IMR-90 (cell line): ENCODE results near the gene HORMAD1. TPM values are rescaled to one million over a fixed set of nuclear protein-coding genes. Genes with fewer than 3 reads are reported as not detected.

ENCODE experiments used
- ATAC-seq: fragments of 200-7000 bp; cut with Tn5 transposase; 2 replicates; pipeline ENCODE4 v1.9.1; 2020; ENCODE audit warnings: low read depth, mild to moderate bottlenecking, moderate library complexity
- BruUV-seq: library from RNA; stranded (reverse); fragments of 400-500 nt; replicated peaks from 2 replicates; lab custom pipeline; 2021; lab: Mats Ljungman, UMichigan
- CTCF ChIA-PET: fragments of 300-600 bp; formaldehyde crosslinking; extraction: SDS; loops from one replicate; lab custom pipeline; 2021; ENCODE audit warnings: antibody characterized with exemption; lab: Yijun Ruan, JAX
- POLR2A ChIA-PET: fragments of 300-600 bp; sonication (Branson Sonifier 250); formaldehyde crosslinking; loops from one replicate; lab custom pipeline; 2022; ENCODE audit warnings: antibody characterized with exemption; ENCODE audit not compliant: unreplicated experiment; lab: Charles Lee
- DNase-seq: peaks from one replicate; pipeline ENCODE4 v3.0.0; 2013
- H2AFZ ChIP-seq: replicated peaks from 2 replicates; pipeline ENCODE3; 2013; ENCODE audit warnings: low read length, mild to moderate bottlenecking; ENCODE audit not compliant: poor library complexity
- H2AK5ac ChIP-seq: 2 replicates; pipeline ENCODE4 v1.6.1; 2013; ENCODE audit warnings: low read depth, low read length, inconsistent platforms
- H2AK9ac ChIP-seq: replicated peaks from 2 replicates; pipeline ENCODE3; 2013; ENCODE audit warnings: mild to moderate bottlenecking, low read depth, low read length, moderate library complexity; ENCODE audit not compliant: poor library complexity
- H2BK120ac ChIP-seq: 2 replicates; pipeline ENCODE4 v1.6.1; 2013; ENCODE audit warnings: low read depth, low read length, inconsistent platforms
- H2BK15ac ChIP-seq: 3 replicates; pipeline ENCODE4 v1.6.1; 2013; ENCODE audit warnings: low read depth, low read length, inconsistent platforms
- H2BK20ac ChIP-seq: 2 replicates; pipeline ENCODE4 v1.6.1; 2013; ENCODE audit warnings: low read depth, mild to moderate bottlenecking, inconsistent platforms, low read length, moderate library complexity
- H2BK5ac ChIP-seq: 2 replicates; pipeline ENCODE4 v1.6.1; 2013; ENCODE audit warnings: mild to moderate bottlenecking, low read depth, low read length, inconsistent platforms; ENCODE audit not compliant: poor library complexity, severe bottlenecking
- H3K14ac ChIP-seq: replicated peaks from 2 replicates; pipeline ENCODE4 v1.6.1; 2013; ENCODE audit warnings: low read depth, low read length, inconsistent platforms
- H3K18ac ChIP-seq: 2 replicates; pipeline ENCODE4 v1.6.1; 2013; ENCODE audit warnings: low read depth, low read length, control low read depth
- H3K23ac ChIP-seq: 2 replicates; pipeline ENCODE4 v1.6.1; 2013; ENCODE audit warnings: low read depth, low read length, inconsistent platforms
- H3K27ac ChIP-seq: 2 replicates; pipeline ENCODE4 v1.5.1; 2013; ENCODE audit warnings: mild to moderate bottlenecking, control low read depth, low read length; ENCODE audit not compliant: insufficient read depth
- H3K27me3 ChIP-seq: 2 replicates; pipeline ENCODE4 v1.6.1; 2013; ENCODE audit warnings: low read length; ENCODE audit not compliant: control insufficient read depth, insufficient read depth
- H3K36me3 ChIP-seq: 2 replicates; pipeline ENCODE4 v1.6.1; 2013; ENCODE audit warnings: low read length, mixed read lengths; ENCODE audit not compliant: control insufficient read depth, insufficient read depth
- H3K4ac ChIP-seq: 2 replicates; pipeline ENCODE4 v1.6.1; 2013; ENCODE audit warnings: low read depth, low read length, inconsistent platforms
- H3K4me1 ChIP-seq: 2 replicates; pipeline ENCODE4 v1.6.1; 2013; ENCODE audit warnings: low read length, mixed read lengths; ENCODE audit not compliant: control insufficient read depth, insufficient read depth
- H3K4me2 ChIP-seq: 2 replicates; pipeline ENCODE4 v1.6.1; 2013; ENCODE audit warnings: low read depth, mild to moderate bottlenecking, control low read depth, low read length, moderate library complexity
- H3K4me3 ChIP-seq: 2 replicates; pipeline ENCODE4 v1.5.1; 2013; ENCODE audit warnings: low read depth, mild to moderate bottlenecking, control low read depth, low read length, moderate library complexity; ENCODE audit not compliant: insufficient read depth
- H3K56ac ChIP-seq: 2 replicates; pipeline ENCODE4 v1.6.1; 2013; ENCODE audit warnings: low read length, inconsistent platforms; ENCODE audit not compliant: insufficient read depth; ENCODE audit errors: extremely low read depth
- H3K79me1 ChIP-seq, 2 experiments: 2 replicates each; pipeline ENCODE4 v1.6.1; 2013; ENCODE audit warnings: low read length in 2 of 2, inconsistent platforms in 1 of 2, low read depth in 1 of 2
- H3K9ac ChIP-seq: 2 replicates; pipeline ENCODE4 v1.6.1; 2013; ENCODE audit warnings: low read depth, low read length, control low read depth
- H3K9me1 ChIP-seq: 2 replicates; pipeline ENCODE4 v1.6.1; 2013; ENCODE audit warnings: low read length, inconsistent platforms; ENCODE audit not compliant: insufficient read depth
- H3K9me3 ChIP-seq: 2 replicates; pipeline ENCODE4 v1.6.1; 2013; ENCODE audit warnings: low read length; ENCODE audit not compliant: control insufficient read depth, insufficient read depth
- H4K20me1 ChIP-seq: 2 replicates; pipeline ENCODE4 v1.6.1; 2013; ENCODE audit warnings: low read length, inconsistent platforms; ENCODE audit not compliant: insufficient read depth
- H4K5ac ChIP-seq: 2 replicates; pipeline ENCODE4 v1.6.1; 2013; ENCODE audit warnings: mild to moderate bottlenecking, low read depth, low read length, control low read depth
- H4K8ac ChIP-seq, 2 experiments: 2 replicates each; pipeline ENCODE4 v1.6.1; 2013; ENCODE audit warnings: low read depth in 2 of 2, low read length in 2 of 2, control low read depth in 1 of 2, inconsistent platforms in 1 of 2
- H4K91ac ChIP-seq: 2 replicates; pipeline ENCODE4 v1.6.1; 2013; ENCODE audit warnings: low read depth, low read length, inconsistent platforms; ENCODE audit not compliant: insufficient read depth
- BHLHE40 ChIP-seq: fragments of 150-350 bp; IDR thresholded peaks from 2 replicates; pipeline ENCODE4 v1.6.1; 2016; ENCODE audit warnings: mild to moderate bottlenecking, low read depth, low read length
- CEBPB ChIP-seq: IDR thresholded peaks from 2 replicates; pipeline ENCODE4 v1.6.1; 2012; ENCODE audit warnings: low read depth, low read length, improper control_type of control experiment
- CHD1 ChIP-seq: IDR thresholded peaks from 2 replicates; pipeline ENCODE4 v1.6.1; 2012; ENCODE audit warnings: low read depth, low read length, improper control_type of control experiment
- CTCF ChIP-seq: conservative IDR thresholded peaks from 2 replicates; pipeline ENCODE4 v1.5.1; 2012; ENCODE audit warnings: mild to moderate bottlenecking, low read depth, low read length, improper control_type of control experiment
- FOS ChIP-seq: fragments of 150-350 bp; IDR thresholded peaks from 2 replicates; pipeline ENCODE4 v1.6.1; 2016; ENCODE audit warnings: low read depth, low read length
- MAFK ChIP-seq: IDR thresholded peaks from 2 replicates; pipeline ENCODE4 v1.6.1; 2012; ENCODE audit warnings: low read depth, low read length, improper control_type of control experiment
- MAZ ChIP-seq: IDR thresholded peaks from 2 replicates; pipeline ENCODE4 v1.6.1; 2012; ENCODE audit warnings: low read depth, mild to moderate bottlenecking, low read length, improper control_type of control experiment, moderate library complexity, borderline replicate concordance
- MXI1 ChIP-seq: IDR thresholded peaks from 2 replicates; pipeline ENCODE4 v1.6.1; 2012; ENCODE audit warnings: low read depth, mild to moderate bottlenecking, low read length, moderate library complexity, borderline replicate concordance
- NFE2L2 ChIP-seq: fragments of 150-350 bp; IDR thresholded peaks from 2 replicates; pipeline ENCODE4 v1.6.1; 2016; ENCODE audit warnings: low read depth, mild to moderate bottlenecking, low read length
- RAD21 ChIP-seq: IDR thresholded peaks from 2 replicates; pipeline ENCODE4 v1.6.1; 2012; ENCODE audit warnings: low read length, improper control_type of control experiment
- RCOR1 ChIP-seq: IDR thresholded peaks from 2 replicates; pipeline ENCODE4 v1.6.1; 2012; ENCODE audit warnings: mild to moderate bottlenecking, low read length, improper control_type of control experiment; ENCODE audit not compliant: insufficient replicate concordance
- RFX5 ChIP-seq: IDR thresholded peaks from 2 replicates; pipeline ENCODE4 v1.8.0; 2012; ENCODE audit warnings: low read depth, mild to moderate bottlenecking, low read length, moderate library complexity
- SMC3 ChIP-seq: fragments of 150-350 bp; IDR thresholded peaks from 2 replicates; pipeline ENCODE4 v1.6.1; 2016; ENCODE audit warnings: low read depth, mild to moderate bottlenecking, antibody characterized with exemption, low read length, moderate library complexity
- USF2 ChIP-seq: fragments of 150-350 bp; IDR thresholded peaks from 2 replicates; pipeline ENCODE4 v1.6.1; 2017; ENCODE audit warnings: mild to moderate bottlenecking, antibody characterized with exemption, low read length, low read depth
- WGBS, 2 experiments: methylation state at CpG; one replicate each; pipeline versions ENCODE4 v1.1.5 to v1.1.7; 2013; ENCODE audit warnings: missing lambda C conversion rate in 2 of 2; ENCODE audit not compliant: insufficient read length in 1 of 2; ENCODE audit errors: extremely low coverage in 2 of 2; 5-methylcytosine and 5-hydroxymethylcytosine counted together
- dilution Hi-C: fragments of 300-500 bp; cut with HindIII; formaldehyde crosslinking; loops from one replicate; pipeline ENCODE4 v1.14.3; 2018; ENCODE audit warnings: low sequenced_read_pairs; ENCODE audit not compliant: unreplicated experiment
- in situ Hi-C: fragments of 300-500 bp; cut with MboI; formaldehyde crosslinking; loops from 3 replicates; pipeline ENCODE4 v1.14.3; 2019; ENCODE audit warnings: low sequenced_read_pairs, inconsistent platforms, mixed read lengths
- intact Hi-C: fragments of 100-400 bp; cut with micrococcal nuclease; formaldehyde crosslinking; loops from 2 replicates; pipeline ENCODE4 v1.10.0; 2022
- polyA plus RNA-seq, 3 experiments: library from polyadenylated mRNA; depleted of rRNA; stranded (reverse); fragments of >200 nt; gene quantifications; 2 replicates each; pipeline ENCODE4 v1.2.3, GENCODE V29; 2012; ENCODE audit warnings: low replicate concordance in 1 of 3
- total RNA-seq: library from RNA; depleted of rRNA; stranded (reverse); fragments of >200 nt; gene quantifications from 2 replicates; pipeline ENCODE4 v1.2.3, GENCODE V29; 2012
- TF ChIP-seq, protein P1 (sequence below): fragments of 150-350 bp; IDR thresholded peaks from 2 replicates; pipeline ENCODE4 v1.6.1; 2016; ENCODE audit warnings: low read depth, mild to moderate bottlenecking, low read length, moderate library complexity, borderline replicate concordance

HORMAD1 gene
- total and polyA plus RNA-seq, 2 of the 4 experiments (the other 2 are of a cell fraction), result not detected

DNA sequence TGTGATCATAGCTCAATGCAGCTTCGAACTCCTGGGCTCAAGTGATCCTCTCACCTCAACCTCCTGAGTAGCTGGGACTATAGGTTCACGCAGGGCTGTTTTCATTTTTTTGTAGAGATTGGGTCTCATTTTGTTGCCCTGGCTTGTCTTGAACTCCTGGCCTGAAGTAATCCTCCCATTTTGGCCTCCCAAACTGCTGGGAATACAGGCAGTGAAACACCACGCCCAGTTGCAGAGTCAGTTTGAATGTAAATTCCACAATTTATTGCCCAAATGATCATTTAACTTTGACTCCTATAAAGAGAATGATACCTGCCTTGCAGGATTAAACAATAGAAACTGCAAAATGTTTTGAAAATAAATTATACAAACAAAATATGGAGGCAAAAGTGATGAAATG, 34.4 kb downstream of the HORMAD1 start:
- no TSS peak for BruUV-seq
- dilution Hi-C loops, result no loop called here

More for the DNA sequence above, 34.4 kb downstream of the HORMAD1 start:
- H3K79me1 ChIP-seq, result peaks cover 2 to 6% of the 10 kb centered on the region in 2 experiments; a peak in 2 of 4 replicates
- H2BK5ac ChIP-seq, result no peak overlapping the region
- H3K9me1 ChIP-seq, result peaks cover 3% of the 10 kb centered on the region; the same call in 1 of the 2 replicates
- no peak overlapping the region for H3K14ac ChIP-seq
- TF ChIP-seq SMC3, result no peak
- no peak for TF ChIP-seq MAZ
- TF ChIP-seq RAD21, result no peak
- TF ChIP-seq MAFK, result no peak
- TF ChIP-seq, protein P1, sequence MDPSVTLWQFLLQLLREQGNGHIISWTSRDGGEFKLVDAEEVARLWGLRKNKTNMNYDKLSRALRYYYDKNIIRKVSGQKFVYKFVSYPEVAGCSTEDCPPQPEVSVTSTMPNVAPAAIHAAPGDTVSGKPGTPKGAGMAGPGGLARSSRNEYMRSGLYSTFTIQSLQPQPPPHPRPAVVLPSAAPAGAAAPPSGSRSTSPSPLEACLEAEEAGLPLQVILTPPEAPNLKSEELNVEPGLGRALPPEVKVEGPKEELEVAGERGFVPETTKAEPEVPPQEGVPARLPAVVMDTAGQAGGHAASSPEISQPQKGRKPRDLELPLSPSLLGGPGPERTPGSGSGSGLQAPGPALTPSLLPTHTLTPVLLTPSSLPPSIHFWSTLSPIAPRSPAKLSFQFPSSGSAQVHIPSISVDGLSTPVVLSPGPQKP, result no peak
- no peak for TF ChIP-seq RFX5
- TF ChIP-seq RCOR1, result no peak
- TF ChIP-seq MXI1, result no peak
- TF ChIP-seq CTCF, result no peak
- no peak for TF ChIP-seq CEBPB
- TF ChIP-seq USF2, result no peak
- no peak for TF ChIP-seq CHD1
- TF ChIP-seq FOS, result no peak
- TF ChIP-seq BHLHE40, result no peak
- TF ChIP-seq NFE2L2, result no peak
- H4K91ac ChIP-seq, result no peak overlapping the region
- no peak overlapping the region for H3K4ac ChIP-seq
- no peaks in the 10 kb centered on the region for H3K9me3 ChIP-seq
- H3K27me3 ChIP-seq, result no peaks in the 10 kb centered on the region
- no peak overlapping the region for H2AK5ac ChIP-seq
- ATAC-seq (no peak), DNase-seq (no peak)
- no peak overlapping the region for H3K9ac ChIP-seq
- intact Hi-C loops, result no loop called here
- no peak overlapping the region for H2BK15ac ChIP-seq
- H4K20me1 ChIP-seq, result no peaks in the 10 kb centered on the region
- H4K5ac ChIP-seq, result no peak overlapping the region
- CTCF ChIA-PET, result interaction anchor here (0.6 kb wide), 1 partner anchor 23 kb away, joined by 5 read pairs; no protein-coding TSS in a partner anchor
- no peak overlapping the region for H3K18ac ChIP-seq
- H3K36me3 ChIP-seq, result peaks cover 8% of the 10 kb centered on the region; the same call in 1 of the 2 replicates
- WGBS, 2 experiments, result no CpG with 5 or more reads among the region's 3 CpGs
- H2AFZ ChIP-seq, result no peak overlapping the region
- no peaks in the 10 kb centered on the region for H3K4me1 ChIP-seq
- H4K8ac ChIP-seq, result no peak overlapping the region
- H2AK9ac ChIP-seq, result no peak overlapping the region
- H3K4me2 ChIP-seq, result no peak overlapping the region
- POLR2A ChIA-PET, result no interaction called here
- no peak overlapping the region for H3K56ac ChIP-seq
- H2BK20ac ChIP-seq, result no peak overlapping the region
- H2BK120ac ChIP-seq, result no peak overlapping the region
- no peak overlapping the region for H3K4me3 ChIP-seq
- no peak overlapping the region for H3K23ac ChIP-seq
- no peak overlapping the region for H3K27ac ChIP-seq
- in situ Hi-C loops, result no loop called here
